Measurements from ENCODE around the gene ATOH1. TPM values are rescaled to one million over a fixed set of nuclear protein-coding genes. Genes with fewer than 3 reads are reported as not detected.

Gene ATOH1
- total and polyA plus RNA-seq, 2 of the 13 experiments (the other 11 are each of a cell fraction or from before 2014, with no cell fraction given): not detected

GRCh38 chr4:93814722-93815121, 13.8 kb upstream of the ATOH1 start (continued):
- no peak for TF ChIP-seq ZBTB14 (CRISPR knock-in tag; IDR thresholded peaks at IDR 0.05)
- no peak for TF ChIP-seq TBX3 (IDR thresholded peaks at IDR 0.05; ENCODE audit: borderline replicate concordance)
- TF ChIP-seq ZMYM4 (CRISPR knock-in tag; IDR thresholded peaks at IDR 0.05): no peak
- TF ChIP-seq ZFAT (CRISPR knock-in tag; conservative IDR thresholded peaks at IDR 0.05): no peak
- TF ChIP-seq ZNF513 (CRISPR knock-in tag; conservative IDR thresholded peaks at IDR 0.05): no peak
- TF ChIP-seq TFE3 (CRISPR knock-in tag; IDR thresholded peaks at IDR 0.05): no peak

- ATAC-seq (no peak), DNase-seq (ENCODE audit: low spot score) (no peak)
Measured at GRCh38 chr4:93825551-93826216, 2.9 kb upstream of the ATOH1 start.

More at GRCh38 chr4:93825551-93826216, 2.9 kb upstream of the ATOH1 start:
- intact Hi-C loops (cut with micrococcal nuclease; ENCODE audit: unreplicated experiment) (no loop called here), in situ Hi-C loops (cut with HindIII; ENCODE audit: extremely low pct_ligation_motif_present, low pct_unique_long_range_greater_than_20kb) (no loop called here)
- Histone ChIP-seq H3K9me3 (ENCODE audit: low read length) (no peaks in the 10 kb centered on the region), H3K27ac (ENCODE audit: extremely low read length, insufficient read depth, low read length) (no peak overlapping the region), H4K20me1 (ENCODE audit: insufficient read depth, low read length) (no peaks in the 10 kb centered on the region), H2AFZ (ENCODE audit: low read length) (no peak overlapping the region), H3K9ac (ENCODE audit: insufficient read depth, low read depth, low read length) (no peak overlapping the region), H3K27me3 (ENCODE audit: control insufficient read depth in 1 of 2, insufficient read depth in 2 of 2, low read length in 2 of 2) (peaks cover 5 to 40% of the 10 kb centered on the region in 2 experiments), H3K4me3 (replicated peaks in 1 of 3; ENCODE audit: insufficient read depth in 1 of 3, low read depth in 2 of 3, low read length in 3 of 3) (no peak overlapping the region), H3K79me2 (ENCODE audit: insufficient read depth, low read length) (no peaks in the 10 kb centered on the region), H3K36me3 (replicated peaks in 1 of 2; ENCODE audit: control insufficient read depth in 1 of 2, insufficient read depth in 2 of 2, low read length in 2 of 2) (no peaks in the 10 kb centered on the region), H3K4me1 (ENCODE audit: insufficient read depth, low read length) (no peaks in the 10 kb centered on the region), H3K4me2 (ENCODE audit: low read depth, low read length) (no peak overlapping the region)
- TF ChIP-seq DBP (CRISPR knock-in tag; IDR thresholded peaks at IDR 0.05; ENCODE audit: not compliant biosample characterization) (no peak), JARID2 (CRISPR knock-in tag; IDR thresholded peaks at IDR 0.05; ENCODE audit: insufficient replicate concordance) (no peak), RXRA (CRISPR knock-in tag; IDR thresholded peaks at IDR 0.05) (no peak), EED (CRISPR knock-in tag; IDR thresholded peaks at IDR 0.05) (no peak), RBFOX2 (IDR thresholded peaks at IDR 0.05; ENCODE audit: low read depth, low read length) (no peak), ZNF547 (CRISPR knock-in tag; IDR thresholded peaks at IDR 0.05) (no peak), ZNF136 (CRISPR knock-in tag; IDR thresholded peaks at IDR 0.05; ENCODE audit: low read depth) (no peak), SETDB1 (CRISPR knock-in tag; IDR thresholded peaks at IDR 0.05; ENCODE audit: borderline replicate concordance) (no peak), ZNF572 (CRISPR knock-in tag; IDR thresholded peaks at IDR 0.05) (no peak)
- WGBS (ENCODE audit: low lambda C conversion rate): 3% methylated on average over 4 of the region's 4 CpGs
- ChIA-PET POLR2A (no interaction called here), CTCF (ENCODE audit: low intra/inter-chr PET ratio, low total read pairs) (no interaction called here)
- no TSS peak for BruUV-seq (replicated peaks)
- FAIRE-seq: no peak

All from HepG2 (cell line).